Inflammatory macrophage (primary cell): ENCODE measurements around the gene CEACAM21.
"Not testable (repeated sequence)": the region's sequence is repeated elsewhere in the genome, so short reads cannot be mapped to it uniquely, and the experiment has no call there.

Source experiments
- DNase-seq, 2 donors: peaks; one replicate each; pipeline ENCODE4 v3.0.0-alpha.2; 2020 to 2022

CEACAM21 gene

DNA sequence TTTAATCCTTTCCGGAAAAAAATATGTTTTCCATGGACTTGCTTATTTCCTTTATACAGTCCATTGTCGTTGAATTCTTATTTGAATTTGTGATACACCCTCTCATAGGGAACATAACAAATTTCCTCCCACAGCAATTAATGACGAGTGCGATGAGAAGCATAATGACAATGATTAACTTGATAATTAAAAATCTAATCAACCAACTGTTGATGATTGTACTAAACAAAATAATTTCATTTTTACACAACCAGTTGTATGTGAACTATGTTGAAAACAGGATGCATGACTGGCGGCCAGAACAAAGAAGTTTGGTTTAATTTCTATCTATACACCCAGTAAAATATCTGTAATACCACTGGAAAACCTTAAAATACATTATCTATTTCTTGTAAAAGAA is 26.1 kb upstream of the CEACAM21 start:
- DNase-seq: no peak

GRCh38 chr19:41551212-41551610 is 24.8 kb upstream of the CEACAM21 start:
- DNase-seq: no peak

DNA sequence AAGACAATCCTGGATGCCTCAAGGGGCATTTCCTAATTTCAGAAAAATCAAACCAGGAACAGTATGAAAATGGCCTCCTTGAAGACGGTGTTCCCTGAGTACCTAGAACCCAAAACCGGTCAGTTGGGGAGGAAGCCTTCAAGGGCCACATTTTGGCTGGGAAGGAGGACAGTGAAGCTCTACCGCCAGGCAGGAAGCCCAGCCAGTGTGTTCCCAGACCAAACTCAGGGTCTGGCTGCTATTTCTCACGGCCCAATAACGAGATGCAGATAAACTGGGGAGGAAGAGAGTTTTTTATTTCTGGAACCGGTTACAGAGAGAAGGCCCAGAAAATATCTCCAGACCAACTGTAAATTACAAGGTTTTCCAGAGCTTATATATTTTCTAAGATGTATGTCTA is 24.3 kb upstream of the CEACAM21 start:
- no peak for DNase-seq

DNA sequence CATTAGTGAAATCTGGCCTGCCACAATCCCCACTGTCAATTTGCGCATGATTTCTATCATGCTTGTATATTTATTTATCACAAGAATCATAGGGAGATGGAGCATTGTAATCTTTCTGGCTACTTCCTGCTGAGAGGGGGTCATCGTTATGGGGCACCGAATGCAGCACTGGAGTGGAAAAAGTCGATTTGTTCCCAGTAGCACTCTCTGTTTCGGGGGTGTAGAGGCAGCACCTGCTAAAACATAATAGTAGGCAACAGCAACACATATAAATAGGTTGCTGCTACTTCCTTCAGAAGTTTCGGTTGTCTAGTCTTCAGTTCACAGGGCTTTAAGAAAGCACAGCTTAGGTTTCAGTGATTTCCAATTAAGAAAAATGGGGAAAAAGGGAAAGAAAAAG is 23.4 kb upstream of the CEACAM21 start:
- no peak for DNase-seq

- DNase-seq: no peak
Observed at GRCh38 chr19:41553804-41554203, 22.2 kb upstream of the CEACAM21 start.

DNA sequence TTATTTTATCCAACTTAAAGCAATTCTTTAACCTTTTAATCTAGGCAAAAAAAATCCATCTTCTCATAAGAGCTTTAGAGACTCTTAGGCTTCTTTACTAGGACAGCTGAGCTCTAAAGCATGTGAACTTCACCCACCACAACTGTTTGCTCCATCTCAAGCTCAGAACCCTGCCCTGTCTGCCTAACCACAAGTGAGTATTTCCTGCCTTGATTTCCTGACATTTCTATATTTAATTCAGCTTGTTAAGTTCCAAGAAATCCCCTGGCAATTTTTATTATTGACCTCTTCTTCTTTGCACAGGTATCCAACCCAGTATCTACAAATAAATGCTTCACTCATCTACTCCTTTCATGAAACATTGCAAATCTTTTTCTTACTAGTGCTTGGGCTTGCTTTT is 21.1 kb upstream of the CEACAM21 start:
- peak; percentile 31 to 38 for DNase-seq

- DNase-seq: no peak
Observed at GRCh38 chr19:41555748-41556147, 20.2 kb upstream of the CEACAM21 start.

GRCh38 chr19:41563854-41564514 is 12.0 kb upstream of the CEACAM21 start:
- DNase-seq: no peak

DNA sequence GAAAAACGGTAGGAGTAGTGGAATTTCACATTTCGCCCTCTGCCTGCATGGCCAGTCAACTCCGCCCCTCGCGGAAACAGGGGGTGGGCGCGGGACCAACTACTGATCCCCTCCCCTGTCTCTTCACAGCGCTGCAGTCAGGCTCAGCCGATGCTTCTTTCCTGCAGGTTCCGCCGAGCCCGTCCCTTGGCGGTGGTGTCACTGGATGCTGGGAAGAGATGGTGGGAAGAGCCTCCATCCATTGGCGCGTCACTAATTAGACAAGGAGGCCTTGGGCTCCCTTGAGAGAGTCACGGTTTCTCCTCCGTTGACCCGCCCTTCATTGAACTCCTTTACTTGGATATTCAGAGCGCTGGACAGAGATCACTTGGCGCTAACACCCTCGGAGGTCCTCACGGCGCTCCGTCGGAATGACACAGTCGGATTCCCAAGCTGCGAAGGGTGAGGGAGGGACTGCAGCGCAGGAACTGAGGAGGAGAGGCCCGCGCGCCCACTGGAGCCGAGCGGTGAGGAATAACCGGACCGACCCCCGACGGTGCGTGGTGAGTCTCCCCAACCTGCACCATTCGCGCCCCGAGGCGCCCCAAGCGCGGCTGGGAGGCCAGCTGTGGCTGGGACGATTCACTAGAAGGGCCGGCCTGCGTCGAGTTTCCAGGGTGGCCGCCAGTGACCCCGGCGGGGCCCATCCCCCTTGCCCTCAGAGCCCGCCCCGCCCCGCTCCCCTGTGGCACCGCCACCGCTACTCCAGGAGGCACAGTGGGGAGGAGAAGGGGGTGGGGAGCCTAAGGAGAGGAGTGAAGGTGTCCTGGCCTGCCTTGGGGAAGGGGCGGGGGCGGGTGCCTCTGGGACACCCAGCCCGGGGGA is 11.2 kb upstream of the CEACAM21 start:
- peak in 1 of 2 donors; percentile 23 for DNase-seq

- no peak for DNase-seq
Observed at GRCh38 chr19:41565379-41565720, 10.6 kb upstream of the CEACAM21 start.

GRCh38 chr19:41566001-41566400 is 10.0 kb upstream of the CEACAM21 start:
- no peak for DNase-seq

DNA sequence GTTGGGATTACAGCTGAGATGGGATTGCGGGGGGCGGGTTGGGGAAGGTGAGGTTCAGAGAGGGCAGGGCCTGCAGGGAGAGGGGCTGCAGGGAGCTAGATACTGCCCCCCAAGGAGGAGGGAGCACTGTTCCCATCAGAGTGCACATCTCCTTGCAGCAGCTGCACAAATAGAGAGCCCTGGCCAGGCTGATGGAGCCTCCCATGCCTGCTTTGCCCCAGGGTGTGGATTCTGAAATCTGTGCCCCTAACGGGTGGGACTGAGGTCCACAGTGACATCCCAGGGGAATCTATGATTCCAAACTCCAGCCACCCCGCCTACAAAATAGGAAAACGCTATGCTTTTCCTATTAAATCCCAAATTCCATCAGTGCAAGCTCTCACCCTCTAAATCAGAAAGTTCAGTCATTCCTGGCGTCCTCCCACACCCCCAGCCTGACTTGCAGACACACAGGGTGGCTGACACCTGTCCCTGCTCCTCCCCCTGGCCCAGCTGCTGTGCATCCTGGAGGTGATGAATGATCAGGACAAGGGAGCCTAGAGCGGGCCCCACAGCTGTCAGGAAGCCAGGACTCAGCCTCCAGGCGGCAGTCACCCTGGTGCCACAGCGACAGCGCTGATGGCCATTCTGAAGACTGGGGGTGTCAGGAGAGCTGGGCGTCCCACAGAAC is 6.3 kb upstream of the CEACAM21 start:
- DNase-seq: no peak

- DNase-seq: no peak
Observed at GRCh38 chr19:41570179-41570578, 5.8 kb upstream of the CEACAM21 start.

- peak; percentile 80 to 87 for DNase-seq
Observed at GRCh38 chr19:41570639-41571112, 5.3 kb upstream of the CEACAM21 start.

- no peak for DNase-seq
Observed at GRCh38 chr19:41577144-41577830, 1.3 kb downstream of the CEACAM21 start.

GRCh38 chr19:41577833-41578232 is 1.9 kb downstream of the CEACAM21 start:
- DNase-seq: no peak

- no peak for DNase-seq
Observed at GRCh38 chr19:41578886-41579285, 2.9 kb downstream of the CEACAM21 start.

DNA sequence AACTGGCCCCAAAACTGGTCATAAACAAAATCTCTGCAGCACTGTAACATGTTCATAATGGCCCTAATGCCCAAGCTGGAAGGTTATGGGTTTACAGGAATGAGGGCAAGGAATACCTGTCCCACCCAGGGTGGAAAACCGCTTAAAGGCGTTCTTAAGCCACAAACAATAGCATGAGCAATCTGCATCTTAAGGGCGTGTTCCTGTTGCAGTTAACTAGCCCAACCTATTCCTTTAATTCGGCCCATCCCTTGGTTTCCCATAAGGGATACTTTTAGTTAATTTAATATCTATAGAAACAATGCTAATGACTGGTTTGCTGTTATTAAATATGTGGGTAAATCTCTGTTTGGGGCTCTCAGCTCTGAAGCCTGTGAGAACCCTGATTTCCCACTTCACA is 5.1 kb downstream of the CEACAM21 start:
- not testable (repeated sequence) for DNase-seq

GRCh38 chr19:41582577-41583182 is 6.7 kb downstream of the CEACAM21 start:
- DNase-seq: not testable (repeated sequence)

DNA sequence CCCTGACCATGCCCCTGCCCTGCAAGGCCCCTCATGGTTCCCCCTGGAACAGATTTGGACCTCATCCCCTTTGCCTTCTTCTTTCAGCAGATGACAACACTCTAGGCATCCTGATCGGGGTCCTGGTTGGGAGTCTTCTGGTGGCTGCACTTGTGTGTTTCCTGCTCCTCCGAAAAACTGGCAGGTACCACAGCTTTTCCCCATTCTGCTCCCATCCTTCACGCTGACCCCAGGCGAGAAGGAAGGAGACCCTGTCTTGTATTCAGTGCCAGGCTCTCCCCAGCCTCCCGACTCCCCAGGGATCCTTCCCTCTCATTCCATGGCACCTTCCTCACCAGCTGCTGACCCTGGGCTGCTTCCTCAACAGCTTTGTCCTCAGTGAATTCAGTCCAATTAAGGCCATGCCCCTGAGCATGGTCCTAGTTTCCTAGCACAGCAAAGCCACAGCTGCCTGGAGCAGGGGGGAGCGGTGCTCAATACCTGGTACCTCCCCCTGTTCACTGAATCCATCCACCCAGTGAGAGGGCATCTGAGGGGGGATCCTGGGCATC is 8.4 kb downstream of the CEACAM21 start:
- DNase-seq: no peak

DNA sequence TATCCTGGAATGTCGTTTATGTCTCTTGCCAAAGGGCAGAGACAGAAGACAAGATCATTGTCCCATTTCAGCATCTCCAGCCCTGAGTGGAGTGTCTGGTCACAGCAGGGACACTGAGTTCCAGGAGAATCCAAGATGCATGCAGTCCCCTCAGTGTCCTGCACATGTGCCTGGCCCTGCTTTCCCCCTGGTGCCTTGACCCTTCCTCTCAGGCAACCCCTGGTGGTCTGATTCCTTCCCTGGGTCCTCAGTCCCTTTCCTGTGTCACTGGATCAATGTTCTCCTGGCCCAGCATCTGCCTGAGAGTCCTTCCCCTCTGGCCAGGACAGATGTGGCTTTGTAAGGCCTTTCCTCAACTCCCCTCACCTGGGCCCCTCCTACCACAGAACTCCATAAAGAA is 9.0 kb downstream of the CEACAM21 start:
- no peak for DNase-seq

DNA sequence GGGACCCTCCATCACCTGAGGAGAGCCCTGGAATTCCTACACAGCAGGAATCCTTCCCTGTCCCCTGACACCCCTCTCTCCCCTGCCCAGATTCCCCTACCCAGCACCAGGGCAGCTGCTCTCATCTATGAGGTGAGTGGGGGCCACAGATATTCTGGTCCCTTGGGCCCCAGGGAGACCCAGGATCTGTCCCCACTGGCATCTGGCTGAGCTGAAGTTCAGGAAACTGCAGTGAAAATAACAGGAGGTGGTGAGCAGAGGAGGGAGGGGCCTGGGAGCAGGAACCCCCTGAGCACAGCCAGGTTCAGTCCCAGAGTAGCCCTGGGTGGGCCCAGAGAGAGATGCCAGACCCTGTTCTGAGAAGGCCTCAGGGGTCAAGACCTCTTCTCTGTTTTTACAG is 10.1 kb downstream of the CEACAM21 start:
- DNase-seq: no peak
